Right lobe of liver (tissue), 6 donors: ENCODE data around the gene IL22. TPM values are rescaled to one million over a fixed set of nuclear protein-coding genes. Genes with fewer than 3 reads are reported as not detected.

Experiments
- ATAC-seq, 4 donors: fragments of 200-7000 bp; cut with Tn5 transposase; one replicate each; pipeline ENCODE4 v1.9.1; 2020; ENCODE audit warnings: mild to moderate bottlenecking in 4 of 4, moderate library complexity in 4 of 4
- DNase-seq, 3 donors: peaks; one replicate each; pipeline ENCODE4 v3.0.0-alpha.2; 2020
- H3K27ac ChIP-seq, 3 donors: fragments of 200-600 bp; one replicate each; pipeline ENCODE4 v1.8.0; 2022
- H3K27me3 ChIP-seq, 2 donors: fragments of 200-600 bp; one replicate each; pipeline ENCODE4 v1.8.0; 2022
- H3K36me3 ChIP-seq, 4 donors: fragments of 200-600 bp; sonication (generic) in 1 of 4; one replicate each; pipeline versions ENCODE4 v1.5.1 to v1.8.0; 2017 to 2022; ENCODE audit warnings: control low read depth in 1 of 4
- H3K4me1 ChIP-seq, 4 donors: fragments of 200-600 bp; sonication (generic) in 1 of 4; one replicate each; pipeline versions ENCODE4 v1.5.1 to v1.8.0; 2017 to 2022; ENCODE audit warnings: control low read depth in 1 of 4
- H3K4me3 ChIP-seq, 3 donors: fragments of 200-600 bp; one replicate each; pipeline ENCODE4 v1.8.0; 2022
- H3K9me3 ChIP-seq, 4 donors: fragments of 200-600 bp; sonication (generic) in 1 of 4; one replicate each; pipeline versions ENCODE4 v1.5.1 to v1.8.0; 2017 to 2022; ENCODE audit warnings: control low read depth in 1 of 4
- POLR2A ChIP-seq: fragments of 450-650 bp; IDR thresholded peaks from one replicate; pipeline ENCODE4 v1.6.1; 2017; ENCODE audit warnings: antibody characterized with exemption, mild to moderate bottlenecking
- WGBS: methylation state at CpG from one replicate; pipeline ENCODE4 v1.1.6; 2018; ENCODE audit warnings: low coverage, low lambda C conversion rate; ENCODE audit not compliant: insufficient coverage; ENCODE audit errors: missing lambda C conversion rate; 5-methylcytosine and 5-hydroxymethylcytosine counted together
- intact Hi-C, 2 donors: fragments of 100-400 bp; cut with DNase I; formaldehyde crosslinking; loops; one replicate each; pipeline versions ENCODE4 v1.11.2 to v1.14.1; 2022
- total RNA-seq, 6 experiments: library from RNA; depleted of rRNA in 2 of 6; stranded (reverse); fragments of >200 nt in 2 of 6; fragmentation: NEBNext Ultra II Directional in 3 of 6; extraction: Animal tissue kit (Norgen Biotek cat#: 25700) in 3 of 6; gene quantifications; one replicate each; pipeline versions ENCODE4 v1.1.0 to v1.2.4, GENCODE V29; 2016 to 2023
- TF ChIP-seq, protein P1 (sequence below), 4 donors: fragments of 200-600 bp in 3 of 4; fragments of 450-650 bp in 1 of 4; IDR thresholded peaks; one replicate each; pipeline versions ENCODE4 v1.5.1 to v1.8.0; 2016 to 2022; ENCODE audit warnings: antibody characterized with exemption in 4 of 4, mild to moderate bottlenecking in 2 of 4
- donor health status: DM: no; HTN: yes; CAD: no.
- donor health status: DM: no; HTN: no; CAD: no.
- donor health status: DM: no; HTN: no; CAD: no.
- donor health status: DM: no; HTN: yes; CAD: no.
- donor health status: DM: no; HTN: yes; CAD: no.

Gene IL22
- total RNA-seq, 6 experiments from 2014 or later = not detected

DNA sequence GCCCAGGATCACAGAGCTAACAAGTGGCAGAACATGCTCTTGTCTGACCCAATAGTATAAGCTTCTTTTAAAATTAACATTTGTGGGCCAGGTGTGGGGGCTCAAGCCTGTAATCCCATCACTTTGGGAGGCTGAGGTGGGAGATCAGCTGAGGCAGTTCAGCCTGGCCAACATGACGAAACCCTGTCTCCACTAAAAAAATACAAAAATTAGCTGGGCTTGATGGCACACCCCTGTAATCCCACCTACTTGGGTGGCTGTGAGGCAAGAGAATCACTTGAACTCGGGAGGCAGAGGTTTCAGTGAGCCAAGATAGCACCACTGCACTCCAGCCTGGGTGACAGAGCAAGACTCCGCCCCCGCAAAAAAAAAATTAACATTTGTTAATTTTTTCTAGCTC, 33.0 kb upstream of the IL22 start:
- intact Hi-C loops = no loop called here
- Histone ChIP-seq H3K9me3 (no peaks in the 10 kb centered on the region), H3K4me3 (no peak overlapping the region), H3K36me3 (no peaks in the 10 kb centered on the region), H3K27ac (no peak overlapping the region), H3K4me1 (no peaks in the 10 kb centered on the region), H3K27me3 (no peaks in the 10 kb centered on the region)
- WGBS = no CpG with 5 or more reads among the region's 4 CpGs
- ATAC-seq (no peak), DNase-seq (no peak)
- no peak for TF ChIP-seq POLR2A
- TF ChIP-seq, protein P1, sequence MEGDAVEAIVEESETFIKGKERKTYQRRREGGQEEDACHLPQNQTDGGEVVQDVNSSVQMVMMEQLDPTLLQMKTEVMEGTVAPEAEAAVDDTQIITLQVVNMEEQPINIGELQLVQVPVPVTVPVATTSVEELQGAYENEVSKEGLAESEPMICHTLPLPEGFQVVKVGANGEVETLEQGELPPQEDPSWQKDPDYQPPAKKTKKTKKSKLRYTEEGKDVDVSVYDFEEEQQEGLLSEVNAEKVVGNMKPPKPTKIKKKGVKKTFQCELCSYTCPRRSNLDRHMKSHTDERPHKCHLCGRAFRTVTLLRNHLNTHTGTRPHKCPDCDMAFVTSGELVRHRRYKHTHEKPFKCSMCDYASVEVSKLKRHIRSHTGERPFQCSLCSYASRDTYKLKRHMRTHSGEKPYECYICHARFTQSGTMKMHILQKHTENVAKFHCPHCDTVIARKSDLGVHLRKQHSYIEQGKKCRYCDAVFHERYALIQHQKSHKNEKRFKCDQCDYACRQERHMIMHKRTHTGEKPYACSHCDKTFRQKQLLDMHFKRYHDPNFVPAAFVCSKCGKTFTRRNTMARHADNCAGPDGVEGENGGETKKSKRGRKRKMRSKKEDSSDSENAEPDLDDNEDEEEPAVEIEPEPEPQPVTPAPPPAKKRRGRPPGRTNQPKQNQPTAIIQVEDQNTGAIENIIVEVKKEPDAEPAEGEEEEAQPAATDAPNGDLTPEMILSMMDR (IDR thresholded peaks at IDR 0.05) = no peak

DNA sequence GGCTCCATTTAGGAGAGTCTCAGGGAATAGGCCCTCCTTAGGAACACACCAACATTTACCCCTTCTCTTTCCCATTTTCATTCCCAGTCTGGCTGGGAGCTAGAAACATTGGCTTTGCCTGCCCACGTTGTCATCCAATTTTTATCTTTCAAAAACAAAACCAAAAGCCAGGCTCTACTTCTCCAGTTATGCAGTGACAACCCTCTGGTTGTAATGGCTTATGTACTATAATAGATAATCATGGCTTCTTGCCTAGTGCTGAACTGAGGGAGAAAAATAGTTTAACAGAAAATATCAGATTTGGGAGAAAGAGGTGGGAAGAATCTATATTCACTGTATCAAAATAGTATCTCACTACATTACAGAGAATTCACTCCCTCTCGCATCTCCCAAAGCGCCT, 32.1 kb upstream of the IL22 start:
- Histone ChIP-seq H3K27me3 (no peaks in the 10 kb centered on the region), H3K4me1 (no peaks in the 10 kb centered on the region), H3K9me3 (no peaks in the 10 kb centered on the region), H3K36me3 (no peaks in the 10 kb centered on the region), H3K27ac (no peak overlapping the region), H3K4me3 (no peak overlapping the region)
- intact Hi-C loops = no loop called here
- 82% methylated on average over 3 of the region's 3 CpGs for WGBS
- ATAC-seq (no peak), DNase-seq (no peak)
- TF ChIP-seq, protein P1 (IDR thresholded peaks at IDR 0.05) = no peak
- TF ChIP-seq POLR2A = no peak

DNA sequence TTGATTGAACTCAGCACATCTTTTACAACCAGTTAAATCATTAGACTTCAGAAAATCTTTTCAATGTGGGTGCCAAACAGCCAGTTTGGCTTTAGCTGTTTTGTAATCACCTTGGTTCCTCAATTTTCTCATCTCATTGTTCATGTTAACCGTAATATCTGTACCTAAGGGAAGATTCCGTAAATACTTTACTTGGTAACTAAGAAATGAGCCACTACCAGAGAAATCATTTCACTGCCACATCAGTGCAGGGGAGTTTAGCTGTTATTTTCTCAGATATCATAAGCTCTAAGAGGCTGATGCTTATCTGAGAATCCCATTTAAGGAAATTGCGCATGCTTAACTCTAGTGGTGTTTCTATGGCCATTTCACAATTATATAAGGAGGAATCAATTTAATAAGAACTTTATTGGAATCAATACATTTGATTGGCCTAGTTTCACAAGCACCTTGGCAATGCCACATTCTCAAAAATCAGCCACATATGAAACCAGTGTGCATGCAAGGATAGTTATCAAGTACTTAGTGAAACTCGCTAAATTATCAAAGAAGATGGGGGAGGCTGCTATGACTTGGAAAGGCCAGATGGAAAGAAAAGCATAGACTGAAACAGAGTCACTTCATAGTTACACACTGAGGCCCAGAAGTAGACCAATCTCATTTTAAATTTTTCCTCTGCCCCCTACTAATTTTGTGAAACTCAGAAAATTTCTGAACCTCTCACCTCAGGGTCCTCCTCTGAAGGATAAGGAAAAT, 28.1 kb upstream of the IL22 start:
- ATAC-seq = no peak

DNA sequence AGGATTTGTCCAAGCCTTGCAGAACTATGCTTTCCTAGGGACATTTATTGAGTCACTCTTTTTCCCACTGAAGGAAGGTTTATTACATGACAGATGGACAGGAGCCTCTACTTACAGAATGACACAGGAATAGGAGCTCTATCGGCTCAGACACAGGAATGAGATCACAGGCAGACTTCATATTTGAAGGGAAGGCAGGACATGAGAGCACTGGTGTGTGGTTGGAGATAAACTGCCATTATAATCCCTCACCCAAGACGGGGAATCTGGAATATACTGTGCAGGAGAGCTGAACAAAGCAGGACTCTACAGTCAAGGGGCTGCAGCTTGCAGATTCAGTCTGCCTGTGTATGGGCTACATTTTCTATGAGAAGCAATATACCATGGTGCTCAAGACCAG, 26.8 kb upstream of the IL22 start:
- H3K27ac ChIP-seq = no peak overlapping the region
- DNase-seq = no peak
- H3K27me3 ChIP-seq = no peaks in the 10 kb centered on the region
- intact Hi-C loops = no loop called here
- H3K36me3 ChIP-seq = no peaks in the 10 kb centered on the region
- no peaks in the 10 kb centered on the region for H3K9me3 ChIP-seq
- no peak overlapping the region for H3K4me3 ChIP-seq
- 80% methylated on average over 1 of the region's 2 CpGs for WGBS
- H3K4me1 ChIP-seq = no peaks in the 10 kb centered on the region
- TF ChIP-seq, protein P1 (IDR thresholded peaks at IDR 0.05) = no peak
- TF ChIP-seq POLR2A = no peak
- ATAC-seq = no peak

More for the DNA sequence above, 28.1 kb upstream of the IL22 start:
- TF ChIP-seq, protein P1 (IDR thresholded peaks at IDR 0.05) = no peak
- no peak for TF ChIP-seq POLR2A
- Histone ChIP-seq H3K27me3 (no peaks in the 10 kb centered on the region), H3K27ac (no peak overlapping the region), H3K9me3 (no peaks in the 10 kb centered on the region), H3K36me3 (no peaks in the 10 kb centered on the region), H3K4me1 (no peaks in the 10 kb centered on the region), H3K4me3 (no peak overlapping the region)
- WGBS = 89% methylated on average over 4 of the region's 4 CpGs
- no peak for DNase-seq
- intact Hi-C loops = no loop called here
